Fibroblast of skin of scalp (primary cell): Measurements from ENCODE around the gene WDR89.
"Not testable (repeated sequence)": the region's sequence is repeated elsewhere in the genome, so short reads cannot be mapped to it uniquely, and the experiment has no call there.

ENCODE experiments used
- DNase-seq: peaks from one replicate; pipeline ENCODE4 v3.0.0-alpha.2; 2013

Gene WDR89

DNA sequence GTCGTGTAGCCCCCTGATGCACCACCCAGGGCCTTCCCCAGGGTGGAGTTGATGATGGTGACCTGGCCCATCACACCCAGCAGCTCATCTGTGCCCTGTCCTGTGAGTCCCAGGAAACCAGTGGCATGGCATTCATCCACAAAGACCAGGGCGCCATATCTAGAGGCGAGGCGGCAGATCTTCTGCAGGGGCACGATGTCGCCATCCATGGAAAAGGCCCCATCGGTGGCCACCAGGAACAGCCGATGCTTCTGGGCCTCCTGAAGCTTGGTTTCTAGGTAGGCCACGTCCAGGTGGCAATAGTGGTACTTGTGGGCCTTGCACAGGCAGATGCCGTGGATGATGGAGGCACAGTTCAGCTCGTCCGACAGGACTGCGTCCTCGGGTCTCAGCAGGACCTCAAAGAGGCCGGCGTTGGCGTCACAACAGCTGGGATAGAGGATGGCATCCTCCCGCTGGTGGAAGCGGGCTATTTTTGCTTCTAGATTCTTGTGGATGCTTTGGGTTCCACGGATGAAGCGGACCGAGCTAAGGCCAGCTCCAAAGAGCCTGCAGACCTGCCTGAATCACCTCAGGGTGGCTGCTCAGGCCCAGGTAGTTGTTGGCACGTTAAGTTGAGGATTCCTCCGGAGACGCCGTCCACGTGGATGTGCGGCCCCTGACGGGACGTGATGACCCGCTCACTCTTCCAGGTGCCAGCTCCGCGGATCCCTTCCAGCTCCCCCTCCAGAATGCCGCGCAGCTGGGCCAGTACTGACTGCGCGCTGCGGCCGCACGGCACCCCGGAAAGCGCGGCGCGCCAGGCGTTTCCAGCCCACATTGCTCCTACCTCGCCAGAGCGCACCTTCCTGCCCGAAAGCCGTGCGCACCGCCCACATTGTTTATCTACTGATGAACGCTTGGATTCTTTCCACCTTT, 47.0 kb downstream of the WDR89 start:
- no peak for DNase-seq

DNA sequence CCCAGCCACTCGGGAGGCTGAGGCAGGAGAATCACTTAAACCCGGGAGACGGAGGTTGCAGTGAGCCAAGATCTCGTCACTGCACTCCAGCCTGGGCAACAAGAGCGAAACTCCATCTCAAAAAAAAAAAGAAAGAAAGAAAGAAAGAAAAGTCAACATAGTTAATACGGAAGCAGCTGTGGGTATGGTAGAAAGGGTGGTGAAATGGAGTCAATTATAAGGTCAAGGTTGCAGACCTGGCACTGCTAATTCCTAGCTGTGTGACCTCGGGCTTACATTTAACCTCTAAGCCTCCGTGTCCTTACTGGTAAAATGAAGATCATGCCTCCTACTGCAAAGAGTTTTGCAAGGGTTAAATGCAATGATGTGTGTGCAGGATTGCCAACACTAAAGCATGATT, 58.6 kb downstream of the WDR89 start:
- not testable (repeated sequence) for DNase-seq

DNA sequence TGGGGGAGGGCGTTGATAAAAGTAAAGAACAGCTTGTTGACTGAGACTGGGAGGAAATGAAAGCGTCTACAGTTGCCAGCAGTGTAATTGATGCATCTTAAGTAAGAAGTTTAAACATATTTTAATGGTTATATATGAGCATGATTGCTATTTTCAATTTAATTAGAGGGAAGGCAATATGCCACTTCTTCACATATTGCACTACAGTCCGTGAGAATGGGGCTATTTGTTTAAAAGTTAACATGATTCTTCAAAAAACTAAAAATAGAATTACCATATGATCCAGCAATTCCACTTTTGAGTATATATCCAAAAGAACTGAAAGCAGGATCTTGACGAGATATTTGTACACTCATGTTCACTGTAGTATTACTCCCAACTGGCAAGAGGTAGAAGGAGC, 60.2 kb downstream of the WDR89 start:
- no peak for DNase-seq

DNA sequence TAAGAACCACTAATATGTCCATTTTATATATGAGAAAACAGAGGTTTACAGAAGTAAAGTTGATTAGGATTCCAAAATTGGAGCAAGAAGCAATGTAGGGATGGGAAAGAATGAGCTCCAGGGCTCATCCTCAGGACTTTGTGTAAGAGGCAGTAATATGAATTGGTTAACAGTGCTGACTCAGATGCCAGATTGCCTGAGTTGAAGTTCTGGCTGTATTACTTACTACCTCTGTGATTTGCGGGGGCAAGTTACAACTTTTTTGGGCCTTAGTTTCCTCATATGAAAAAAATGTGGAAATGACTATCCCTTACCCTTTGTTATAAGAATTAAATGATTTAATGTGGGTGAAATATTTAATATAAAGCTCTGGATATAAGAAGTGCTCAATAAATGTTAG, 63.4 kb downstream of the WDR89 start:
- no peak for DNase-seq

DNA sequence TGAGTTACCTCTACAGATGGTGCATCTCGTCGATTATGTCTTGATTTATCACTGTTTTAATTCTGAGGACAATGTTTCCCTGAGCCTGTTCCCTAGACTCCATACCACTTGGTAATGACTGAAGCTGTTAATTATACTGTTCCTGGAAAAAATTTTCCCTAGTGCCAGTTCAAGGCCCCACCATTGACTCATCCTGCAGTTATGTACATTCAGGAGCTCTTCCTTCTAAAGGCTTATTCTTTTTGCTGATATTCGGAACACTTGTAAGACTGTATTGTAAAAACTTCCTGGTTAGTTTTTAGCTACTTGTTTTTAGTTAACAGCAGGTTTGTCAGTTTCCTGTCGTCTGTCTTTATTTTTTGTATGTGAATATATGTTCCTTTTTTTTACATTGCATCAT, 68.1 kb downstream of the WDR89 start:
- peak; percentile 14 for DNase-seq

DNA sequence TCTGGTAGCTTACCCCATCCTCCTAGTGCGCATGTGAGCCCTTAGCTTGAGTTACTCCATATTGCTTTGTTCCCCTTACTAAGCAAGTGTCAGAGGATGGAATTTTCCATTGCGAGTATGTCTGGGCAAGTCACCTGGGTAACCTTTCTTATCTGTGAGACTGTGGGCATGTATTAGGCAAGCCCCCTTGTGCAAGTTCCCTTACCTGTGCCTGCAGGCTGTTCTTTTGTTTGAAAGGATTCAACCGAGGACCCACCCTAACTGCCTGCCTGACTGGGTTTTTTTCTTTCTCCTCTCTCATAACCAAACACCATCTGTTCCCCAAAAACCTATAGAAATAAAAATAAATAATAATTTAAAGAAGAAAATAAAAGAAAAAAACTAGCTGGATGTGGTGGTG, 76.2 kb downstream of the WDR89 start:
- no peak for DNase-seq

DNA sequence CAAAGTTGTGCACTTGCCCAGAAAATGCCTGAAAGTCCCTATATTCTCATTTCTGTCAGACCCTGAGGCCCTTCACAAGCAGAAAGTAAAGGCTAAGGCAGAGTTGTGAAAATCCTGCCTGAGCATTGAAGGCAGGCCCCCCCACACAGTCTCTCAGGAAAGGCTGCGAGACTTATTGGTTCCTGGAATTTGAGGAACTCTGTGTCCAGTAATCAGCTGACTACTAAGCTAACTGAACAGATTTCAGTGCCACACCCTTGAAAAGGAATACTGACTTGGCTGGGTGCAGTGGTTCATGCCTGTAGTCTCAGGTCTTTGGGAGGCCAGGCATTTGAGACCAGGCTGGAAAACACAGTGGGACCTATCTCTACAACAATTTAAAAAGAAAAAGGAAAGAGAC, 77.4 kb downstream of the WDR89 start:
- no peak for DNase-seq

DNA sequence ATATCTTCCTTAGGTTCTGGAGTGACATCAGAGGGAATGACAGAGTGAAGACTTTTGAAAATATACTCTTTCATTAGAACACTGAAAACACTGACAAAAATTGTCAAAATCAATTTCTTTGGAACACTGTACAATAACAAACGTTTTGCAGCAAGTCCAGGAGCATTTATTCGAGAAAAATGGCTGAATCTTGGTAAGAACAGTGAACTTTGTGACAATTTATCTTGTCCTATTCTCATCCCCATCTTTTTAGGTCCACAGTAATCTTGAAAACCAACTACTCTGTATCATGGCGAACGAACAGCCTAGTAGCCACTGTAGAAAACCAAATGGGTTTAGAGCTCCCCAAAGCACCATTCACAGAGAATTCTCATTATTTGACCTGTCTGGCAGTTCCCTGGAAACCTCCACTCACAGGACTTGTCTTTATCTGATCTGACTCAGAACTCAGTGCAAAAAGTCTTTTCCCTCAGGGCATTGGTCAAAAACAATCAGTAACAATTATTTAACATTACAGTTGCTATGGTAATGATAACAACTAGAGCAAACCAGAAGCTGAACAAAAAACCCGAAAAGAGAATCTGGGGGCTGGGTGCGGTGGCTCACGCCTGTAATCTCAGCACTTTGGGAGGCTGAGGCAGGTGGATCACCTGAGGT, 78.2 kb downstream of the WDR89 start:
- no peak for DNase-seq

DNA sequence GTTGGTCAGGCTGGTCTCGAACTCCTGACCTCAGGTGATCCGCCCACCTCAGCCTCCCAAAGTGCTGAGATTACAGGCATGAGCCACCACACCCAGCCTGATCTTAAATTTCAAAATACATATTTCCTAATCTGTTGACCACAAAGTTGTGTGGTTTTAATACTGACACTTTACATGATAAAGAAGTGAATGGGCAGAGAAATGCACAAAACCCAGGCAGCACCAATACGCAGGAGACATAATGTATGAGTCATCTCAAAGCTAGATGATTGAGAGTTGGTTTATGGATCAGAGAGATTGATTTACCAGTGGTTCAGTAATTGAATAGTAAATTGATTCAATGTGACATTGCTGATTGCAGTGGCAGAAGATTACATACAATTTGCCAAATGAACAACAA, 79.3 kb downstream of the WDR89 start:
- no peak for DNase-seq

DNA sequence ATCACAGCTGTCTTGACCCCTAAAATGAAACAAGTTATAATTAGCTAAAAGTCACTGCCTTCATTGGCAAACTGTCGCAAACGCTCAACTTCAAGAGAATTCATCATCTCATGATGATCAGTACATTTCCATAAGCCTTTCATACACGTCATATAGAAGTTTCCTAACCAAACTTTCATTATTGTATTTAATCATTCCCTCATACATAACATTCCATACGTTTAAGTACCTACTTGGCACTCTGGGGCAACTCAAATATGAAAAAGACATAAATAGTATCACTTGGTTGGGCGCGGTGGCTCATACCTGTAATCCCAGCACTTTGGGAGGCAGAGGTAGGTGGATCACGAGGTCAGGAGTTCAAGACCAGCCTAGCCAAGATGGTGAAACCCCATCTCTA, 86.1 kb downstream of the WDR89 start:
- no peak for DNase-seq

DNA sequence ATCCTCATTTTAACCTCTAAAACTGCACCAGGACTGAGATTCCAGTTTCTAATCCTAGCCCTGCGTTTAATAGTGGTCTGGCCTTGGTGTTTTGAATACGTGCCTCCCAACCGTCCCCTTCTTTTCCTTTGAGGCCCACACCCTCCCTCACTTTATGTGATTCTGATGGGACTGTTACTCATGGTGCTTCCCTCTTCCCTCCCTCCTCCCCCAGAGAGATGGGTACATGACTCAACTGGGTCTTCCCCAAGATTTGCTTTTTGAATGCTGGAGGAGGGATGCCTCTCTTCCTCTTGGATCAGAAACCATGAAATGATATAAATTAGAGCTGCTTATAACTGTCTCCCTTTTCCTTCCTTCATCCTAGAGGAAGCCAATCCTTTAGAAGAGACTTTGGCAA, 90.3 kb downstream of the WDR89 start:
- DNase-seq = peak; percentile 39

DNA sequence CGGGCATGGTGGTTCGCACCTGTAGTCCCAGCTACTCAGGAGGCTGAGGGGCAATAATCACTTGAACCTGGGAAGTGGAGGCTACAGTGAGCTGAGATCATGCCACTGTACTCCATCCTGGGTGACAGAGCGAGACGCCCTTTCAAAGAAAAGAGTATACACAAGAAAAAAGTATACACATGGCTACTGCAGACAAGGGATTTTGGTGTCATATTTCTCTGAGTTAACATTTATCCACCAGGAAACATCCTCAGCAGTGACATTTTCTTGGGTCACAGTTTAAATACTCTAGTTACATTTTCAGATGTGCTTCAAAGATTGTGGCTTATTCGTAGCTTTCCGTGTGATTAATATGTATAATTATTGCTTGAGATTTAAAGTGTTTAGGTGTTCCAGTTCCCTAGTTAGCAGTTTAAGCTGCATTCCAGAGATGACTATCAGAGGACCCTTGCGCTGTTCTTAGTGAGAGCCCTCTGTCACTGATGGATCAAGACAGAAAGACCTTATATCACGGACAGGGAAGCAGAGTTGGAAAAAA, 93.8 kb downstream of the WDR89 start:
- DNase-seq = no peak
